ENCODE measurements around the gene ABI3.

DNA sequence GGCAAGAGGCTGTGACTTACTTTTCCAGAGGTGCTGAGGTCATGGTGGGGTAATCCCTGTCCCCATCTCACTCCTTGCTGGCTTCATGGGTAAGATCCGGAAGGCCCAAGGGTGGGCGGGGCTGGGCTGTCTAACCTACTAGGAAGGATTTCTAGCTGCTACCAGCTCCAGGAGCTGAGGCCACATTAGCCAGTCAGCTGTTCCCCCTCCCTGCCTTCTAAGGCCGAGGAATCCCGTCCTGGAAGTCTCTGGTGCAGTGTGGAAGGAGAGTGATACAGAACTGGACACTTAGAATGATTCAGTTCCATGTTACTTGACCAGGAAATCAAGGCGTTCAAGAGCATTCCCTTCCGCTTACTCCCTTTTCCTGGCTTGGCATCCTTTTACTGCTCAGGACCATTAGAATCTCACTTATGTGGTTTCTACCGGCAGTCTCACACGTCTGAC is 9.0 kb upstream of the ABI3 start:
- TF ChIP-seq, protein P1, sequence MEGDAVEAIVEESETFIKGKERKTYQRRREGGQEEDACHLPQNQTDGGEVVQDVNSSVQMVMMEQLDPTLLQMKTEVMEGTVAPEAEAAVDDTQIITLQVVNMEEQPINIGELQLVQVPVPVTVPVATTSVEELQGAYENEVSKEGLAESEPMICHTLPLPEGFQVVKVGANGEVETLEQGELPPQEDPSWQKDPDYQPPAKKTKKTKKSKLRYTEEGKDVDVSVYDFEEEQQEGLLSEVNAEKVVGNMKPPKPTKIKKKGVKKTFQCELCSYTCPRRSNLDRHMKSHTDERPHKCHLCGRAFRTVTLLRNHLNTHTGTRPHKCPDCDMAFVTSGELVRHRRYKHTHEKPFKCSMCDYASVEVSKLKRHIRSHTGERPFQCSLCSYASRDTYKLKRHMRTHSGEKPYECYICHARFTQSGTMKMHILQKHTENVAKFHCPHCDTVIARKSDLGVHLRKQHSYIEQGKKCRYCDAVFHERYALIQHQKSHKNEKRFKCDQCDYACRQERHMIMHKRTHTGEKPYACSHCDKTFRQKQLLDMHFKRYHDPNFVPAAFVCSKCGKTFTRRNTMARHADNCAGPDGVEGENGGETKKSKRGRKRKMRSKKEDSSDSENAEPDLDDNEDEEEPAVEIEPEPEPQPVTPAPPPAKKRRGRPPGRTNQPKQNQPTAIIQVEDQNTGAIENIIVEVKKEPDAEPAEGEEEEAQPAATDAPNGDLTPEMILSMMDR (conservative IDR thresholded peaks at IDR 0.05), result no peak
- no peak for TF ChIP-seq EZH2 (IDR thresholded peaks at IDR 0.05; ENCODE audit: low read depth)

Data from PC-9 (cell line).